Measurements from ENCODE around the gene ACOT4.

- TF ChIP-seq CREB1 (IDR thresholded peaks at IDR 0.05; ENCODE audit: low read depth) (no peak), FOXM1 (IDR thresholded peaks at IDR 0.05; ENCODE audit: borderline replicate concordance, low read depth) (no peak), USF1 (IDR thresholded peaks at IDR 0.05) (no peak), EGR1 (IDR thresholded peaks at IDR 0.05) (no peak), EP300 (IDR thresholded peaks at IDR 0.05; ENCODE audit: borderline replicate concordance) (no peak), REST (IDR thresholded peaks at IDR 0.05; ENCODE audit: low read depth) (no peak), NFIC (IDR thresholded peaks at IDR 0.05) (no peak), CEBPB (IDR thresholded peaks at IDR 0.05) (no peak), ZBTB7A (IDR thresholded peaks at IDR 0.05; ENCODE audit: low read depth) (no peak), TAF1 (IDR thresholded peaks at IDR 0.05; ENCODE audit: low read depth) (no peak), RAD21 (IDR thresholded peaks at IDR 0.05; ENCODE audit: low read depth) (no peak), MAX (IDR thresholded peaks at IDR 0.05) (no peak), TCF12 (IDR thresholded peaks at IDR 0.05; ENCODE audit: low read depth) (no peak)
Measured at GRCh38 chr14:73640796-73641365, 49.2 kb downstream of the ACOT4 start.

Data from Ishikawa (cell line).